Right renal cortex interstitium (tissue), 3 donors: ENCODE measurements around the gene SYCN. TPM values are rescaled to one million over a fixed set of nuclear protein-coding genes. Genes with fewer than 3 reads are reported as not detected.

Experiments
- DNase-seq, 3 donors: peaks; one replicate each; pipeline ENCODE4 v3.0.0-alpha.2; 2013; ENCODE audit warnings: low read depth in 3 of 3, low spot score in 2 of 3
- polyA plus RNA-seq, 3 donors: library from polyadenylated mRNA; unstranded; fragments of 120-200 nt; gene quantifications; one replicate each; pipeline ENCODE4 v1.2.1, GENCODE V29; 2013; ENCODE audit not compliant: insufficient read length in 3 of 3

The SYCN gene
- polyA plus RNA-seq, 3 donors = not detected

- DNase-seq = no peak
These were observed 30.5 kb downstream of the SYCN start for GRCh38 chr19:39173502-39173991.

GRCh38 chr19:39172700-39173501, 31.2 kb downstream of the SYCN start:
- DNase-seq = no peak

GRCh38 chr19:39171479-39172465, 32.3 kb downstream of the SYCN start:
- no peak for DNase-seq

GRCh38 chr19:39170386-39171231, 33.5 kb downstream of the SYCN start:
- no peak for DNase-seq

GRCh38 chr19:39169143-39169810, 34.8 kb downstream of the SYCN start:
- DNase-seq = no peak

- no peak for DNase-seq
These were observed 35.6 kb downstream of the SYCN start for GRCh38 chr19:39168258-39169142.

- DNase-seq = no peak
These were observed 36.4 kb downstream of the SYCN start for GRCh38 chr19:39167461-39168257.

- DNase-seq = no peak
These were observed 37.3 kb downstream of the SYCN start for GRCh38 chr19:39166571-39167391.

GRCh38 chr19:39165857-39166256, 38.2 kb downstream of the SYCN start:
- no peak for DNase-seq

GRCh38 chr19:39164289-39164688, 39.8 kb downstream of the SYCN start:
- DNase-seq = no peak

GRCh38 chr19:39163621-39164020, 40.4 kb downstream of the SYCN start:
- DNase-seq = no peak

GRCh38 chr19:39162441-39163043, 41.5 kb downstream of the SYCN start:
- DNase-seq = no peak

GRCh38 chr19:39160889-39161672, 43.0 kb downstream of the SYCN start:
- DNase-seq = no peak

- no peak for DNase-seq
These were observed 43.6 kb downstream of the SYCN start for GRCh38 chr19:39160523-39160861.

- DNase-seq = no peak
These were observed 45.3 kb downstream of the SYCN start for GRCh38 chr19:39158646-39159260.

- no peak for DNase-seq
These were observed 46.1 kb downstream of the SYCN start for GRCh38 chr19:39157997-39158389.
